ENCODE measurements around the gene AFP. TPM values are rescaled to one million over a fixed set of nuclear protein-coding genes. Genes with fewer than 3 reads are reported as not detected.

Gene AFP
- polyA plus RNA-seq, 3 donors: not detected

DNA sequence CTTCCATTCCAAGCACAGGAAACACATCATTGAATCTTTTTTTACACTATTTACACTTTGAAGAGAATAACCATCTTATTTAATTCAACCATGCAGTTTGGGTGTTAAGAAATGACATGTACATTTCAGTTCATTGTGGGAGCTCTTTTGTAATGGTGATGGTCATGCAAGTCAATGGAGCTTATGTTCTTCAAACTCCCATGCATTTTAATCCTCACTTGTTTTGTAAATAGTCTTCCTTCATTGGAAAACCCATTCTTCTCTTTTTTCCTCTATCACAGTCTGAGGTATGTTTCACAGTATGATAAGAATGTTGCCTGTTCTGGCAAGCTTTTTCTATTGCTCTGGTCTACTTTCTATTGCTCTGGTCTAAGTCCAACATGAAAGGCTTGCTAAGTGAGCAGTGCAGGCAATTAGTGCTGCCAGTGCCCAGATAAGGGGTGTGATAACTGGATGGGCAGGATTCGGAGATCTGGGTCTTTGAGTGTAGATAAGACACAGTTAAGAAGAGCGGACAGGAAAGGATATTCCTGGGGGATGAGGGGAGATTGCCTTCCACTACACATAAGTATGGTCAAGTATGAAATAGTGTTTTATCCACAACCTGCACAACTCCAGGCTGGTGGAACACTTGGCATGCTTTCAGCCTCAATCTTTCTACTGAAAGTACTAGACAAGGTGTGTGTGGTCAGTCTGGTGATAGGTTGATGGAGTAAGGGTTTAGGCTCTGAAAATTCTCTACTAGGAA is 17.1 kb downstream of the AFP start:
- Mint-ChIP-seq H3K4me1 (no peaks in the 10 kb centered on the region), H3K4me3 (no peak overlapping the region), H3K27me3 (ENCODE audit: low read depth in 3 of 3) (peaks cover 0 to 4% (median 1%) of the 10 kb centered on the region in 3 donors), H3K27ac (no peak overlapping the region), H3K9me3 (no peaks in the 10 kb centered on the region), H3K36me3 (no peaks in the 10 kb centered on the region)
- no peak for DNase-seq
- no peaks in the 10 kb centered on the region for H3K79me2 ChIP-seq (ENCODE audit: insufficient read depth, low read length)
- H3K4me3 ChIP-seq (replicated peaks in 1 of 3; ENCODE audit: low read depth in 2 of 3, low read length in 3 of 3): no peak overlapping the region
- H3K9me3 ChIP-seq (replicated peaks in 1 of 2; ENCODE audit: control insufficient read depth in 1 of 2, insufficient read depth in 1 of 2, low read length in 2 of 2): no peaks in the 10 kb centered on the region
- H3K4me2 ChIP-seq (replicated peaks; ENCODE audit: extremely low read depth, low read length, poor library complexity, severe bottlenecking): no peak overlapping the region
- intact Hi-C loops (cut with micrococcal nuclease): no loop called here
- H2AFZ ChIP-seq (ENCODE audit: insufficient read depth, low read depth, low read length, poor library complexity, severe bottlenecking): no peak overlapping the region
- no peaks in the 10 kb centered on the region for H4K20me1 ChIP-seq (ENCODE audit: insufficient read depth, low read length)
- WGBS (ENCODE audit: insufficient coverage): 83% methylated on average over 1 of the region's 2 CpGs
- H3K27ac ChIP-seq (ENCODE audit: low read depth in 1 of 2, low read length in 2 of 2): no peak overlapping the region
- no peak overlapping the region for H3K9ac ChIP-seq (ENCODE audit: insufficient read depth, low read length, poor library complexity, severe bottlenecking)
- TF ChIP-seq, protein P1, sequence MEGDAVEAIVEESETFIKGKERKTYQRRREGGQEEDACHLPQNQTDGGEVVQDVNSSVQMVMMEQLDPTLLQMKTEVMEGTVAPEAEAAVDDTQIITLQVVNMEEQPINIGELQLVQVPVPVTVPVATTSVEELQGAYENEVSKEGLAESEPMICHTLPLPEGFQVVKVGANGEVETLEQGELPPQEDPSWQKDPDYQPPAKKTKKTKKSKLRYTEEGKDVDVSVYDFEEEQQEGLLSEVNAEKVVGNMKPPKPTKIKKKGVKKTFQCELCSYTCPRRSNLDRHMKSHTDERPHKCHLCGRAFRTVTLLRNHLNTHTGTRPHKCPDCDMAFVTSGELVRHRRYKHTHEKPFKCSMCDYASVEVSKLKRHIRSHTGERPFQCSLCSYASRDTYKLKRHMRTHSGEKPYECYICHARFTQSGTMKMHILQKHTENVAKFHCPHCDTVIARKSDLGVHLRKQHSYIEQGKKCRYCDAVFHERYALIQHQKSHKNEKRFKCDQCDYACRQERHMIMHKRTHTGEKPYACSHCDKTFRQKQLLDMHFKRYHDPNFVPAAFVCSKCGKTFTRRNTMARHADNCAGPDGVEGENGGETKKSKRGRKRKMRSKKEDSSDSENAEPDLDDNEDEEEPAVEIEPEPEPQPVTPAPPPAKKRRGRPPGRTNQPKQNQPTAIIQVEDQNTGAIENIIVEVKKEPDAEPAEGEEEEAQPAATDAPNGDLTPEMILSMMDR (IDR thresholded peaks at IDR 0.05): no peak
- H3K27me3 ChIP-seq (ENCODE audit: control insufficient read depth in 2 of 2, insufficient read depth in 2 of 2, low read length in 2 of 2): no peaks in the 10 kb centered on the region
- H3K36me3 ChIP-seq (replicated peaks in 1 of 2; ENCODE audit: control insufficient read depth in 1 of 2, insufficient read depth in 2 of 2, low read length in 2 of 2): no peaks in the 10 kb centered on the region
- no peaks in the 10 kb centered on the region for H3K4me1 ChIP-seq (ENCODE audit: control insufficient read depth in 1 of 2, insufficient read depth in 2 of 2, low read length in 2 of 2)

DNA sequence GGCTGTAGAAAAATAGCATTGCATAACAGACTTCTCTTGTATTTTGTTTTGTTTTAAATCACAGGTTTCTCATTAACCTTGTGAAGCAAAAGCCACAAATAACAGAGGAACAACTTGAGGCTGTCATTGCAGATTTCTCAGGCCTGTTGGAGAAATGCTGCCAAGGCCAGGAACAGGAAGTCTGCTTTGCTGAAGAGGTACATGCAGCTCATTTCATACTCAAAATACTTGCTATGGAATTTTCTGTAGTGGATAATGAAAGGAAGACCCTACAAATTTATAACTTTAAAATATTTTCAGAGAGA is 17.6 kb downstream of the AFP start:
- Histone ChIP-seq H3K9ac (ENCODE audit: insufficient read depth, low read length, poor library complexity, severe bottlenecking) (no peak overlapping the region), H3K4me2 (replicated peaks; ENCODE audit: extremely low read depth, low read length, poor library complexity, severe bottlenecking) (no peak overlapping the region), H3K27ac (ENCODE audit: low read depth in 1 of 2, low read length in 2 of 2) (no peak overlapping the region), H2AFZ (ENCODE audit: insufficient read depth, low read depth, low read length, poor library complexity, severe bottlenecking) (no peak overlapping the region), H3K79me2 (ENCODE audit: insufficient read depth, low read length) (no peaks in the 10 kb centered on the region), H3K27me3 (ENCODE audit: control insufficient read depth in 2 of 2, insufficient read depth in 2 of 2, low read length in 2 of 2) (no peaks in the 10 kb centered on the region), H3K36me3 (replicated peaks in 1 of 2; ENCODE audit: control insufficient read depth in 1 of 2, insufficient read depth in 2 of 2, low read length in 2 of 2) (no peaks in the 10 kb centered on the region), H3K9me3 (replicated peaks in 1 of 2; ENCODE audit: control insufficient read depth in 1 of 2, insufficient read depth in 1 of 2, low read length in 2 of 2) (no peaks in the 10 kb centered on the region), H4K20me1 (ENCODE audit: insufficient read depth, low read length) (no peaks in the 10 kb centered on the region), H3K4me1 (ENCODE audit: control insufficient read depth in 1 of 2, insufficient read depth in 2 of 2, low read length in 2 of 2) (no peaks in the 10 kb centered on the region), H3K4me3 (replicated peaks in 1 of 3; ENCODE audit: low read depth in 2 of 3, low read length in 3 of 3) (no peak overlapping the region)
- no peak overlapping the region for H3K27ac Mint-ChIP-seq
- intact Hi-C loops (cut with micrococcal nuclease): no loop called here
- no peak for DNase-seq
- TF ChIP-seq, protein P1 (IDR thresholded peaks at IDR 0.05): no peak
- no peaks in the 10 kb centered on the region for H3K9me3 Mint-ChIP-seq
- no peaks in the 10 kb centered on the region for H3K4me1 Mint-ChIP-seq
- no peaks in the 10 kb centered on the region for H3K36me3 Mint-ChIP-seq
- no peak overlapping the region for H3K4me3 Mint-ChIP-seq
- peaks cover 0 to 4% (median 1%) of the 10 kb centered on the region in 3 donors for H3K27me3 Mint-ChIP-seq (ENCODE audit: low read depth in 3 of 3)

All from CD14-positive monocyte (primary cell).